HG02840 (cell line): ENCODE measurements around the gene KIF26A.

Source experiments
- ATAC-seq: cut with Tn5 transposase; IDR thresholded peaks from one replicate; pipeline ENCODE4 v1.9.1; 2021; ENCODE audit warnings: mild to moderate bottlenecking, moderate library complexity, moderate number of reproducible peaks; ENCODE audit not compliant: unreplicated experiment, low FRiP score

Gene KIF26A

DNA sequence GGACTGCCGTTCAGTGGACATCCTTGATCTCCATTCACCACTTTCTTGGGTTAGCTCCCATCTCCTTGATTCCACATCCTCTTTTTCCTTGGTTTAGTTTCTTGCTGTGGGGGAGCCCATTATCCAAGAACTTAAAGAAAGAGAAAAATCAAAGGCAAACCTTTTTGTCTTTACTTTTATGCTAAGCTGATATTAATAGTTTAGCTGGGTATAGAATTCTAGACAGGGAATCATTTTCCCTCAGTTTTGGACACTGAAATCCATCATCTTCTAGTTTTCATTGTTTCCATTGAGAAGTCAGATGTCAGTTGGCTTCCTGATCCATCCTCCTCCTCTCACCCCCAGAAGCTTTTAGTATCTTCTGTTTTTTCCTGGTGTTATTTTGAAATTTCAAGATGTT, 8.8 kb upstream of the KIF26A start:
- ATAC-seq, result no peak

DNA sequence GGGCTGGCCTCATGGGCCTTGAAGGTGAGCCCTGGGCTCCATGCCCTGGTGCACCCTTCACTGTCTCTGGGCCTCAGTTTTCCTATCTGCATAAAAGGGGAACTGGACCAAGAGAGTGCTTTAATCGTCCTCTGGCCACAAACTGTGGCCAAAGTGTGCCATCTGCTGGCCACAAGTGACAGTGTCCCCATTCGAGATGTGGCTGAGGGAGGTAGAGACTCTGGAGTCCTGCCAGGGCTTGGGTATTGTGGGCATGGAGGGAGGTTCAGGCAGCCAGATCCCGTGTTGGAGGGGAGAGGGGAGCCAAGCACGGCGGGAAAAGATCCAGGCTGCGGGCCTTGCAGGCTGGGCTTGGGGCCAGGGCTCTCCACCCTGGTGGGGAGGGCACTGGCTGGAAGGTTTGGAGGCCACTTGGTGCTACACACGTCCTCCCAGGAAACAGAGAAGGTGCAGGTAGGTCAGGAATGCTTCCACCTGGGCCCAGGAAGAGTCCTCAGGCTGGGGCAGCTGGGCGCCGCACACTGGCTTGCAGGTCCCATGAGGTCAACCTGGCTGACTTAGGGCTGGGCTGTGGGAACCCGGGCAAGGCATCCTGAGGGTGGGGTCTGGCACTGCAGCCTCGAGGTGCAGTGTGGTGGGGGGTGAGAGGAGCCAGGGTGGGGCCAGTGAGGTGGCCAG, 7.3 kb upstream of the KIF26A start:
- ATAC-seq, result no peak

DNA sequence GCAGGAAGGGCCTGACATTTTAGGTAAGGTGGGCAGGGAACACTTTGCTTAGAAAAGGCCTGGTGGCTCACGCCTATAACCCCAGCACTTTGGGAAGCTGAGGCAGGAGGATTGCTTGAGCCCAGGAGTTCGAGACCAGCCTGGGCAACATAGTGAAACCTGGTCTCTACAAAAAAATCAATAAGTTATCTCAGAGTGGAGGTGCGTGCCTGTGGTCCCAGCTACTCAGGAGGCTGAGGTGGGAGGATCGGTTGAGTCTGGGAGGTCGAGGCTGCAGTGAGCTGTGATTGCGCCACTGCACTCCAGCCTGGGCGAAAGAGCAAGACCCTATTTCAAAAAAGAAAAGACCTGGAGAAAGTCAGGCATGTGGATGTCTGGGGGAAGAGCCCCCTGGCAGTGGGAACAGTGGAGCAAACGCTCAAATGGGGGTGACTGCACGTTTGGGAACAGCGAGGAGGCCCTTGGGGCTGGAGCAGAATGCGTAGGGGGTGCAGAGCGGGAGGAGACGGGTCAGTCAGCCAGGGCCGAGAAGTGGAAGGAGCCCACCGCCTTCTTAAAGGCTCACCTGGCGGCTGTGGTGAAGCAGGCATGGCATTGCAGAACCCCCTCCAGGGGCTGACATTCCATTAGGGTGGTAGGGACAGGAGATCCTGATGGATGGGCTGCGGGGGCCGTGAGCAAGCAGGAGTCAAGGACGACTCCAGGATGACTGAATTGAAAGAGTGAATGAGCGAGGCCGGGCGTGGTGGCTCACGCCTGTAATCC, 6.2 kb upstream of the KIF26A start:
- no peak for ATAC-seq

DNA sequence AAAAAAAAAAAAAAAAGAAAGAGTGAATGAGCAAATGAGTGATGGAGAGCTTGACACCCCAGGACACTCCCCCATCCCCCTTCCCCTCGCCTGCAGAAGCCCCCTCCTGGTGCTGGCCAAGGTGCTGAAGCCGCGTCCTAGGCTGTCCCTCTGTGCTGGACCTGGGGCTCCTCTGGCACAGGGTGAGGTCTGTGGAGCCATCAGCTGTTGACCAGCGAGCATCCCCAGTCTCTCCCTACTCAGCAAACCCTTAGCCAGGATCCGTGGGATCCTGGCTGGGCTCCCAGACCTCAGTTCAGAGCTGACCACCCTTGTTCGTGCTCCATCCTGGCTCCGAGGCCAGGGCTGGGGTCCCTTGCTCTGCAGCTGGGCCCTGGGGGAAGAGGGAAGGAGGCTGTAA, 5.4 kb upstream of the KIF26A start:
- ATAC-seq, result no peak

DNA sequence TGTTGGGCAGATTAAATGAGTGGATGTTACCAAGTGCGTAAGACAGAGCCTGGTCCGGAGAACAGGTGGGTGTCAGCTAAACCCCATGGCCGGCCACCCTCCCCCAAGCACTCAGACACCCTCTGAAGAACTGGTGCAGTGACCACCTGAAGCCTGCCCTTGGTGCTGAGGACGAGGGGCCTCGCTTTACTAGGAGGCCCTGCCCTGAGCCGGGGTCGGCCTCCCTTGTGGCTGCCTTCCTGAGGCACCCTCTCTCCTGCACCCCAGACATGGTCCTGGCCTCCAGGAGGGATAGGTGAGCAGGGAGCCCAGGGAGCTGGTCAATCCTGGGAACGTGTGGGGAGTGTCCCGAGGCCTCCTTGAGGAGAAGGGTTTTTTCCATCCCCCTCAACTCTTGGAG, 4.9 kb upstream of the KIF26A start:
- ATAC-seq, result no peak

DNA sequence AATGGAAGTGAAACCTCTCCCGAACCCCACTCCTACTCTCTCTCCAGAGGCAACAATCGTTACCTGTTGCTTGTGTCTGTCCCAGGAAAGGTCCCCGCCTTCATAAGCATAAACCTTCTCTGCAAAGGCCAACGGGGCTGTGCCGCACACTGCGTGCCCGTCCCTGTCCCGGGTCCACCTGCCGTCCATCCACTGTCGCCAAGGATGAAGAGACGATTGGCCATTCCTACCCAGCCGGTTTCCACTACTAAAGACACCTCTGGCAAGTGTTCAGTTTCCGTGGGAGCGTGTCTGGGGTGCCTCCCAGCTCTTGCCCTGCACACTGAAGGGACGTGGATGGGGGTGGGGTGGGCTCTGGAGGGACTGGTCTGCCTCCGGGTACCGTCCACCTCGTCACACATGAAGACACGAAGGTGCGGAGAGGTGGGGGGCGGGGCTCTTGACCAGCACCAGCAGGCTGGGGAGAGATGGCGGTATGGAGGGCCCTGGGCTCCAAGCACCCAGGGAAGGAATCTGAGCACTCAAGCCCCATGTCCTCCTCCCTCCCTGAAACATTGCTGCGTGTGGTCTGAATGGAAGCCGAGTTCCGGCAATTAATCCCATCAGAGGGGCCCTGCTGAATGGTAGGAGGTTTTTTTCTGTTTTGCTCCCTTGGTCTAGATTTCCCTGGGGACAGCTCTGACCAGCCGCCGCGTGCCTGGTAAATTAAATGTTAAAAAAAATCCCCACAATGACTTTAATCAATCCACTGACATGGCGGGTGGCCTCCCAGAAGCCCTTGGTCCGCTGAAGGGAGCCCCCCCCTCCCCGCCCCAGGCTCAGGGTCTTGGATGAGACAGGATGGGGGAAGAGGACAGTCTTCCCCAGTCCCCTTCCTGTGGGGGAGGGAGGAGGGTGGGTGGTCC, 4.1 kb upstream of the KIF26A start:
- no peak for ATAC-seq

DNA sequence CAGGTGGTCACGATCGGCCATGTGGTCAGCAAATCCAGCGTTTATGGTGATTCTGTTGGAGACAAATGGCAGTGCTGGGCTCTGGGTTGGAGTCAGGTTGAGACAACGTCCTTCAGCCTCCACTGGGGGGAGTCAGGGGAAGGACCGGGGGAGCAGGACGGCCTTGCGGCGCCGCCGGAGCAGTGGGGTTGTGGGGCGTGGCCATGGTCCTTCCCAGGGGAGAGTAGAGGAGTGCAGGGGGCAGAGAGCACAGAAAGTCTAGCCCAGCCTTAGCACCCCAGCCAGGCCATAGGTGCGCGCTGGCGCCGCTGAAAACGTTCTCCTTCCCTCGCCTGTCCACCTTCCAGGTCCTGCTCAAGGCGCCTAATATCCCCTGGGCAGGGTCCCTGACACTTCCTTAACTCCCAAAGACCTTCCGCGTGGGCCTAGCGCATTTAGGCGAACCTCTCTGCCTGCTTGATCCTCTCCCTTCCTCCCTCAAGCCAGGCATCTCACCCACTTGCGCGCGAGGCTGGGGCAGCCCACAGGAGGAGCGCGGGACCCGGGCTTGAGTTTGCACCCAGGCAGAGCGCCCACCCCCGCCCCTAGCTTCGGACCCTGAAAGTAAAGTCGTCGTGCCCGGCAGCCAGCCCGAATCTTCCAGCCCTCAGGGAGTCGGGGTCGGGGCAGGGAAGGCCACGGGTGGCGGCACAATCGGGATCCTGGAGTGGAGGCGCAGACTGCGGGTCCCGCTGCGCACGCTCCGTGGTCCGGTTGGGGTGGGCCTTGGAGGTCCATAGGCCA, 3.1 kb upstream of the KIF26A start:
- ATAC-seq, result no peak

DNA sequence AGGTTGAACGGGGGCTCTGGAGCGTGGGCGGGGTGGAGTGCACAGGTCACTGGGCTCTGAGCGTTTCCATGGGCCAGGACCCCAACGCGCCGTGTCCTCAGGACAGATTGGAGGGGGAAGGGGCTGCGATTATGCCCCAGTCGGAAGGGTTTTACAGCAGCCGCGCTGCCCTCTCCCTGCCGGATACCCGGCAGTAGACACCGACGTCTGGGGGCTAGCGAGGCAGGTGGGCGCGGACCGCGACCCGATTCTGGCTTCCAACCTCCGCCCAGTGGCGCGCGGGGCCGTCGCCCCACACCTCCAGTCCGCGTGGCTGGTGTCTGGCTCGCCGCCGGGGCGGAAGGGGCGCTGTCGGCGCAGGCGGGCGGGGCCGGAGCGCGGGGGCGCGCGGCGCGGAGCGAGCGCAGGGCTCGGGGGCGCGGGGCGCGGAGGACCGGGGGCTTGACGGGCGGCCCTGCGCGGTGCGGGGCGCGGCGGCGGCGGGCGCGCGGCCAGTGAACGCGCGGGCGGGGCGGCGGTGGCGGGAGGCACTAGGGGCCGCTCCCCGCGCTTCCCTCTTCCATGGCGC, 2.4 kb upstream of the KIF26A start:
- ATAC-seq, result no peak

DNA sequence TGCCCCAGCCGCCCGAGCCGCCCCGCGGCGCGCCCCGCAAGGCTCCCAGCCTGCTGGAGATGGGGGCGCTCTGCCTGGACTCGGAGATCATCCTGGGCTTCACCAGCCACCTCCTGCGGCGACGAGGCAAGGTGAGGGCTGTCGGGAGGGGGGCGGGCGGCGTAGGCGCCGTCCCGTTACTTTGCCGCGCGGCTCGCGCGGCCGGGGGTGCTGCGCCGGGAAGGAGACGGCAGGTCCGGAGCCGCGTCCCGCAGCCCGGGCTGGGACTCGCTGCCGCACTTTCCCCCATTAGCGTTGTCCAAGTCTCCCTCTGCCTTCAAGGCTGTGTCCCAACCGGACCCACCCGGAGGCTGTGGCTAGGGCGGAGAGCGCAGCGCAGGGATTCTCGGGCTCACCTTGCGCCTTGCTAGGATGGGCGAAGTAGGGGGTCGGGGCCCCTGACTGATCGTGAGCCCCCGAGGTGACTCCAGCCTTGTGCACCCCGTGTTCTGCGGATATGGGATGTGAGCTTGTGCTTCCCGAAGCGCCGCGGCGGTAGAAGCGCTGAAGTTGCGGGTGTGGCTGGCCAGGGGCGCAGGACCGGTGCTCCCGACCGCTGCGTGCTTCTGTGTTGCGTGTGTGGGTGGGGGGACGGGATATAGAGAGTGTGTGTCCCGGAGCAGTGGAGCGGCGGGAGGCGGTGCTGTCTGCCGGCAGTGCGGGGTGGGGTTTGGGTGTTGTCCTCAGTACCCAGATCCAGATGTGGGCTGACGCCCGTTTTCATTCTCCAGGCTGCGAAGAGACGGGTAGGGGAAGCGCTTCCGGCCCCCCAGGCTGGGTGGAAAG, 1.7 kb upstream of the KIF26A start:
- ATAC-seq, result no peak

DNA sequence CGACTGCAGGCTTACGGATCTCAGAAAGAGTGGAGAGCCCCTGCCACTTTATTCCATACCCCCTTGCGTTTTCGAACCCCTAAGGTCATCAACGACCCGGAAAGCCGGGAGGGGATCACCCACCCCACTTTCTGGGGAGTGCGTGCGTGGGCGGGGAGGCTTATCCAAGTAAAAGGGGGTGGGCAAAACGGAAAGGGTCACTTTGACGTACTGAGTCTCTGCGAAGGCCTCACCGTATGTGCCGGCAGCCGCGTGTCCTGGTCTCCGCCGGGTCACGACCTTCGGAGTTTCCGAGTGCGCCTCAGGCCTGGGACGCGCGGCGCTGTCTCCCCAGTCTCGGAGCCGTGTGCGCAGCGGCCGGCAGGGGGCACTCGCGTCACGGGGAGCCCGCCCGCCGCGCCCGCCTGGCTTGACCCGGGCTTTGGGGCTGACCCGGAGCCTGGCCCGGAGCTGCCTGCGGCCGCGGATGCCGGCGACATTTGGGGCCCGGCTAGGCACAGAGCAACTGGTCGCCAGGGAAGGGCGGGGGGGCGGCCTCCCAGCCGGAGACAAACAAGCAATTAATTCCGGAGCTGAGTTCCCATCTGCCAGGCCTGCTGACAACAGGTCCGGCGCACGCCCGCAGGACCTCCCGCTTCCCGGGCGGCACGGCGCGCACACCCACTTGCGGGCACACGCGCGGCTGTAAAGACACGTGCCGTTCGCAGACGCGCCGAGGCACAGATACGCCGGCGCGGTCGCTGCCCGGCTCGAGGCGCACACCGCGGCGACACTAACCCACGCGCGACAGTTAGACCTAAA, 890 bp upstream of the KIF26A start:
- ATAC-seq, result no peak

DNA sequence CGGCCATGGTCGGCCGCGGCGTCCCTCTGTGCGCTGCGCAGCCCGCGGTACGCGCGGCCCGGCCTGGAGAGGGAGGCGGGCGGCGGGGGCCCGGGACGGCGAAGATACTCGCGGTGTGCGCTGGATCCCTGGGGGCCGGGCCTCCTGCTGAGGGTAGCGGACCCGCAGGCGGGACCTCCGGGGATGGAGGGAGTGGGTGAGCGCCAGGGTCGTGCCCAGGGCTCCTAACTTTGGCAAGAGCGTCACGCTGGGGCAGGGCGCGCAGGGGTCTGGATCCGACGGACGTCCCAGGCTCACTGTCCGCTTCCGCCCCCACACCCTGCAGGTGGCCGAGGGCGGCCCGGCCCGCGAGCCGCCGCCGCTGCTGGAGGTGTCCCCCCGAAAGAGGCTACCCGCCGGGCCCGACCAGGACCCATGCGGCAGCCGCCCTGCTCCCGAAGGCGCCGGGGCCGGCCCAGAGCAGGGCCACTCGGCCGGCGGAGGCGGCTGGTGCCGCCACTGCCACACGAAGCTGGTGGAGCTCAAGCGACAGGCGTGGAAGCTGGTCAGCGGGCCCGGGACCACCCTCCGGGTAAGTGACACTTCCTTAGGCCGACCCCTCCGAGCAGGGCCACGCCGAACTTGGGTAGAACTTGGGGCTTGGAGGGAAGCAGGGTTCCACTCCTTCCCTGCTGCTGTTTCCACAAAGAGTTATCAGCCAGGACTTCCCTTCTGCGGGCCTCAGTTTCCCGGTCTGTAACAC, 502 bp downstream of the KIF26A start:
- no peak for ATAC-seq

DNA sequence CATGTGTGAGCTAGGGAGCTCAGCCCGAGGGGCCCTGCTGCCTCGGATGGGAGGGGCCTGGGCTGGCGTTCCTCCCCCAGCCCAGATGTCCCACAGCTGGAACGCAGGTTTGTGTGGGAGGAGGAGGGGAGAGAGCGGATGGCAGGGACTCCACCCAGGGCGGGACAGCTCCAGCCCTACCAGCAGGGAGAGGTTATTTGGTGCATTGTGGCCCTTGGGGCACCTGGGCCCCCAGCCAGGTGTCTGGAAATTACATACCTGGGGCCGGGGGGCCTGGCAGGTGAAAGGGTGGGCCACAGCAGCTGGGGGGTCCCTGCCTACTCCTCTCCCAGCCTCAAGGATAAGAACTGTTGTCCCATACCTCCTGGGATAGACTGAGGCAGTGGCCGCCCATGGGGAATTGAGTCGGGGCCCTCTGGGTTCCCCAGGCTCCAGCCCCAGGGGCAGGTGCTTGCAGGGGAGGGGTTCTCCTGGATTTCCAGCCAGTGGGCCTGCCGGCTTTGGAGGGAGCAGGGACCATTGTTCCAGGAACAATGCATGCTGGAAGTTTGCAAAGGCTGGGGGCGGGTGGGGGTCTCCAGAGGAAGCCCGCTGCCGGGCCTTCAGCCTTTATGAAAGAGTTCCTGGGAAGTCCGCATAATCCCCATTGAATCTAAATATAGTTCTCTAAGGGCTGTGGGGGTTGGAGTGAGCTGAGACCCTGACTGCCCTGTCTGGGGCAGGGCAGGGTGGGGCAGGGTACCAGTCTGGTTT, 1.2 kb downstream of the KIF26A start:
- no peak for ATAC-seq

DNA sequence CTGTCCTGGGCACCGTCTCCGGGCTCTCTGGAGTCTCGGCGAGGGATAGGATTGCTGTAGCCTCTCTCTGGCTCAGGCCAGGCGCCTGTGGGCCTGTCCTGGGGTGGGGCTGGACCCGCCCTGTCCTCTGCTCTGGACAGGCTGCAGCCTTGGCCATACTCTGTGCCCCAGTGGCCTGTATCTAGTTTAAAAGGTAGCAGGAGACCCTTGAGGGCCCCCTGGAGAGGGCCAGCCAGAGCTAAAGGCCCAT, 1.8 kb downstream of the KIF26A start:
- ATAC-seq, result no peak

DNA sequence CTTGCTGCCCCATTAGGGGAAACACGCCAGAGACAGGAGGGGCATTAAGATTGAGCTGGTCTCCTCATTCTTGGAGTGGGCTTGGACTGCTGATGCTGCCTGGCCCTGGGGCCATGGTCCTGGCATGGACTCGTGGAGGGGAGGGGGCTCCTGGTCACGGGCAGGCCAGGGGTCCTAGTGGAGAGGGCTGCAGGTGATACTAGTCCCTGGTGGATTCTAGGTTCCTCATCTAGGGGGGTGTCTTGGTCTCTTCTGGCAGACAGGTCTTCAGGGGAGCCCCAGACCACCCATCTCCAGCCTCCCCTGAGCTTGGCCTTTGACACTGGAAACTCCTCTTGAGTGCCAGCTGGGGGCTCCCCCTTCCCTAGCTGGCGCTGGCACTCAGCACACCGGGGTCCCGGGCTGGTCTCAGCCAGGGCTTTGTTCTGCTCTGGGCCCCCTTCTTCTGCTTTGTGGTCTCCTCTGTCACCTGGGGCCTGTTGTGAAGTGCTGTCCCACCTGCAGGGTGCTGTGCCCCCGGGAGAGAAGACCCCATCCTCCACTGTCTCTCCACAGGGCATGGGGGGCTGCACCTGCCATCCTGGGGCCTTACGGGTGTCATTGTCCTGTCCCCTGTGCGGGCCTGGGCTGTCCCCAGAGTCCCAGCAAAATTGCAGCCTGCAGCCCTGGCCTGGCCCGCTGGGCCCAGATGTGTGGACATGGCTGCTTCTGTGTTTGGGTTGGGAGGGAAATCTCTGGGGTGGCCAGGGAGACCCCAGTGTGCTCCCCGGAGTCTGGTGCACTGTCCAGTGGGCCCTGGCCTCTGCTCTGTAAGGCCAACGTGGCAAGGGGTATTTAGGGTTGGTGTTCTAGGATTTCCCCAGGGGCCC, 2.3 kb downstream of the KIF26A start:
- ATAC-seq, result no peak

DNA sequence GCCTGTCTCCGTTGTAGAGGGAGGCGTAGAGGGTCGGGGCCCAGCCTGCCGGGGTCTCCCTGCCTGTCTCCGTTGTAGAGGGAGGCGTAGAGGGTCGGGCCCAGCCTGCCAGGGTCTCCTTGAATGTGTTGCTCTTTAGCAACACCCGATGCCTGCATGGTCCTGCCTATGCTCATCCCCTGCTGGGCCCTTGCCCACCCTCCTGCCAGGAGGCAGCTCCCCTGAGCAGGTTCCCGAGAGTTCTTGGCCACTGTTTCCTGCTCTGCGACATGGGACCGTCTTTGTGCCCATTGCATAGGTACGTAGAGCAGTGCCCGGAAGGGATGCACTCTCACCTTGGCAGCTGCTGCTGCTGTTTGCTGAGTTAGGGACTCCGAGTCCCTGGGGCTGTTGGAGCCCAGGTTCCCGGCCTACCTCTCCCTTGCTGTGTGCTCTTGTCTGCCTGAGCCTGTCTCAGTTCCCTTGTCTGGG, 3.3 kb downstream of the KIF26A start:
- no peak for ATAC-seq
